ENCODE measurements around the gene JUP.

The JUP gene

GRCh38 chr17:41823141-41823524, 36.6 kb upstream of the JUP start:
- ATAC-seq: peak; percentile 10; the same call in 2 of the 3 replicates
- no peak for TF ChIP-seq GLIS3 (CRISPR knock-in tag; IDR thresholded peaks at IDR 0.05)
- TF ChIP-seq ZNF70 (CRISPR knock-in tag; IDR thresholded peaks at IDR 0.05): no peak
- no peak for TF ChIP-seq CSDC2 (CRISPR knock-in tag; IDR thresholded peaks at IDR 0.05)
- TF ChIP-seq ESRRG (CRISPR knock-in tag; IDR thresholded peaks at IDR 0.05): no peak

- no peak for TF ChIP-seq BACH2 (CRISPR knock-in tag; IDR thresholded peaks at IDR 0.05; ENCODE audit: borderline replicate concordance)
- no peak for TF ChIP-seq ESRRG (CRISPR knock-in tag; IDR thresholded peaks at IDR 0.05)
- no peak for TF ChIP-seq ZNF70 (CRISPR knock-in tag; IDR thresholded peaks at IDR 0.05)
- no peak for TF ChIP-seq ZNF8 (CRISPR knock-in tag; IDR thresholded peaks at IDR 0.05)
- TF ChIP-seq RARB (CRISPR knock-in tag; IDR thresholded peaks at IDR 0.05): no peak
- TF ChIP-seq ZC3H10 (CRISPR knock-in tag; IDR thresholded peaks at IDR 0.05): no peak
- TF ChIP-seq POU6F1 (CRISPR knock-in tag; IDR thresholded peaks at IDR 0.05; ENCODE audit: borderline replicate concordance, low read depth): no peak
- no peak for TF ChIP-seq TSHZ2 (CRISPR knock-in tag; IDR thresholded peaks at IDR 0.05)
- no peak for TF ChIP-seq TCF4 (CRISPR knock-in tag; IDR thresholded peaks at IDR 0.05; ENCODE audit: borderline replicate concordance)
- TF ChIP-seq ZFP30 (CRISPR knock-in tag; IDR thresholded peaks at IDR 0.05): no peak
- TF ChIP-seq GLIS3 (CRISPR knock-in tag; IDR thresholded peaks at IDR 0.05): no peak
- TF ChIP-seq SNAI2 (CRISPR knock-in tag; IDR thresholded peaks at IDR 0.05): no peak
- TF ChIP-seq TOX (CRISPR knock-in tag; IDR thresholded peaks at IDR 0.05; ENCODE audit: borderline replicate concordance): no peak
- no peak; the same call in none of the 3 replicates for ATAC-seq
These were observed 36.0 kb upstream of the JUP start for GRCh38 chr17:41822216-41823140.

- no peak for ATAC-seq
These were observed 35.3 kb upstream of the JUP start for GRCh38 chr17:41821776-41822175.

More at GRCh38 chr17:41821776-41822175, 35.3 kb upstream of the JUP start:
- TF ChIP-seq GLIS3 (CRISPR knock-in tag; IDR thresholded peaks at IDR 0.05) (no peak), ESRRG (CRISPR knock-in tag; IDR thresholded peaks at IDR 0.05) (no peak), ZFP30 (CRISPR knock-in tag; IDR thresholded peaks at IDR 0.05) (no peak), PPARA (CRISPR knock-in tag; IDR thresholded peaks at IDR 0.05; ENCODE audit: borderline replicate concordance) (no peak), CSDC2 (CRISPR knock-in tag; IDR thresholded peaks at IDR 0.05) (no peak), ZNF565 (CRISPR knock-in tag; conservative IDR thresholded peaks at IDR 0.05; ENCODE audit: low read depth) (no peak), CSRNP3 (CRISPR knock-in tag; IDR thresholded peaks at IDR 0.05) (no peak), PATZ1 (CRISPR knock-in tag; IDR thresholded peaks at IDR 0.05; ENCODE audit: borderline replicate concordance) (no peak), POU6F1 (CRISPR knock-in tag; IDR thresholded peaks at IDR 0.05; ENCODE audit: borderline replicate concordance, low read depth) (no peak), ZNF70 (CRISPR knock-in tag; IDR thresholded peaks at IDR 0.05) (no peak), TCF4 (CRISPR knock-in tag; IDR thresholded peaks at IDR 0.05; ENCODE audit: borderline replicate concordance) (no peak)
